Measurements from ENCODE around the gene DIPK1B. TPM values are rescaled to one million over a fixed set of nuclear protein-coding genes. Genes with fewer than 3 reads are reported as not detected.
A peak's percentile ranks its signal among the peaks of the same experiment; 100 is the strongest.

Gene DIPK1B
- total RNA-seq, 2 experiments from 2014 or later: 0.14 TPM; not detected in 1

- intact Hi-C loops (cut with micrococcal nuclease): no loop called here
- TF ChIP-seq, protein P1, sequence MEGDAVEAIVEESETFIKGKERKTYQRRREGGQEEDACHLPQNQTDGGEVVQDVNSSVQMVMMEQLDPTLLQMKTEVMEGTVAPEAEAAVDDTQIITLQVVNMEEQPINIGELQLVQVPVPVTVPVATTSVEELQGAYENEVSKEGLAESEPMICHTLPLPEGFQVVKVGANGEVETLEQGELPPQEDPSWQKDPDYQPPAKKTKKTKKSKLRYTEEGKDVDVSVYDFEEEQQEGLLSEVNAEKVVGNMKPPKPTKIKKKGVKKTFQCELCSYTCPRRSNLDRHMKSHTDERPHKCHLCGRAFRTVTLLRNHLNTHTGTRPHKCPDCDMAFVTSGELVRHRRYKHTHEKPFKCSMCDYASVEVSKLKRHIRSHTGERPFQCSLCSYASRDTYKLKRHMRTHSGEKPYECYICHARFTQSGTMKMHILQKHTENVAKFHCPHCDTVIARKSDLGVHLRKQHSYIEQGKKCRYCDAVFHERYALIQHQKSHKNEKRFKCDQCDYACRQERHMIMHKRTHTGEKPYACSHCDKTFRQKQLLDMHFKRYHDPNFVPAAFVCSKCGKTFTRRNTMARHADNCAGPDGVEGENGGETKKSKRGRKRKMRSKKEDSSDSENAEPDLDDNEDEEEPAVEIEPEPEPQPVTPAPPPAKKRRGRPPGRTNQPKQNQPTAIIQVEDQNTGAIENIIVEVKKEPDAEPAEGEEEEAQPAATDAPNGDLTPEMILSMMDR (IDR thresholded peaks at IDR 0.05): no peak
- H3K4me1 Mint-ChIP-seq (ENCODE audit: low read depth): peaks cover 34% of the 10 kb centered on the region
- ATAC-seq (no peak), DNase-seq (no peak)
- H3K36me3 Mint-ChIP-seq (ENCODE audit: low read depth): no peaks in the 10 kb centered on the region
- POLR2A ChIA-PET: interaction anchor here (0.7 kb wide), 1 partner anchor 248 kb away, joined by 3 read pairs; no protein-coding TSS in a partner anchor
- H3K27me3 Mint-ChIP-seq: no peaks in the 10 kb centered on the region
- H3K27ac Mint-ChIP-seq: no peak overlapping the region
- H3K9me3 Mint-ChIP-seq: no peaks in the 10 kb centered on the region
- CTCF ChIA-PET: no interaction called here
- no peak overlapping the region for H3K4me3 Mint-ChIP-seq
These were observed 21.2 kb downstream of the DIPK1B start for GRCh38 chr9:136733611-136734010.

- peaks cover 31% of the 10 kb centered on the region for H3K4me1 Mint-ChIP-seq (ENCODE audit: low read depth)
- intact Hi-C loops (cut with micrococcal nuclease): no loop called here
These were observed 22.6 kb downstream of the DIPK1B start for GRCh38 chr9:136734837-136735496.

DNA sequence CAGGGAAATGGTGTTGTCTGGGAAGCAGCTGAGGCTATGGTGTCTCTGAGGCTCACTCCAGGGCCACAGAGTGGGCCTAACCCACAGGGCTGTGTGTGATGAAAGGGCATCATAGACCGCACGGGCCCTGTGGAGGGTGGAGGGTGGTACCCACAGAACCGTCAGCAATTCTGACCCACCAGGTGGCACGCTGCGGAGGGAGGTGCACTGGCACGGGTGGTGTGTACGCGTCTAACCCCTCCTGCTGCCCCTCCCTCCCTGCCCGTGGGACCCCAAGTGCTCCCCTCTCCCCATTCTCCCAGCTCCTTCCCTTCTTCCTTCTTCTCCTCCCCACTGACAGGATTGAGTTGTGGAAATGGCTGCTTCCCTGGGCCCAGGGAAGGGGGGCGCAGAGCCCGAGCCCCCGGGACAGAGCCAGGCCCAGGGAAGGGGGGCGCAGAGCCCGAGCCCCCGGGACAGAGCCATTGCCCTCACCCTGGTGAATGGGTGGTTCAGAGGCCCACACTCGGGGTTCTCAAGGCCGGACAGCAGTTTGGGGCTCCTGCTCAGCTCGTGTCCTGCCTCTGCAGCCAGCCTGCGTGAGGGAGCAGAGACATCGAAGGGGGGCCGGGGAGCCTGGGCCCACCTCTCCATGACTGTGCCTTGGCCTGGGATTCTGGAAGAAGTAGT, 23.6 kb downstream of the DIPK1B start:
- DNase-seq (no peak), ATAC-seq (no peak)
- ChIA-PET POLR2A (interaction anchor here (2.7 kb wide), 1 partner anchor 8 kb away, joined by 12 read pairs; no protein-coding TSS in a partner anchor), CTCF (interaction anchor here (0.9 kb wide), 1 partner anchor 64 kb away, joined by 3 read pairs; no protein-coding TSS in a partner anchor)
- Mint-ChIP-seq H3K4me1 (ENCODE audit: low read depth) (peaks cover 32% of the 10 kb centered on the region), H3K9me3 (no peaks in the 10 kb centered on the region), H3K27ac (no peak overlapping the region), H3K4me3 (no peak overlapping the region), H3K27me3 (no peaks in the 10 kb centered on the region), H3K36me3 (ENCODE audit: low read depth) (no peaks in the 10 kb centered on the region)
- TF ChIP-seq, protein P1 (IDR thresholded peaks at IDR 0.05): no peak
- intact Hi-C loops (cut with micrococcal nuclease): no loop called here

More at GRCh38 chr9:136734837-136735496, 22.6 kb downstream of the DIPK1B start:
- ChIA-PET CTCF (interaction anchor here (0.9 kb wide), 1 partner anchor 63 kb away, joined by 3 read pairs; no protein-coding TSS in a partner anchor), POLR2A (interaction anchor here (2.7 kb wide), 1 partner anchor 7 kb away, joined by 12 read pairs; no protein-coding TSS in a partner anchor)
- H3K9me3 Mint-ChIP-seq: no peaks in the 10 kb centered on the region
- H3K36me3 Mint-ChIP-seq (ENCODE audit: low read depth): no peaks in the 10 kb centered on the region
- DNase-seq: peak; percentile 56
- no peaks in the 10 kb centered on the region for H3K27me3 Mint-ChIP-seq
- ATAC-seq: peak; percentile 83
- TF ChIP-seq, protein P1 (IDR thresholded peaks at IDR 0.05): no peak
- no peak overlapping the region for H3K4me3 Mint-ChIP-seq
- no peak overlapping the region for H3K27ac Mint-ChIP-seq

DNA sequence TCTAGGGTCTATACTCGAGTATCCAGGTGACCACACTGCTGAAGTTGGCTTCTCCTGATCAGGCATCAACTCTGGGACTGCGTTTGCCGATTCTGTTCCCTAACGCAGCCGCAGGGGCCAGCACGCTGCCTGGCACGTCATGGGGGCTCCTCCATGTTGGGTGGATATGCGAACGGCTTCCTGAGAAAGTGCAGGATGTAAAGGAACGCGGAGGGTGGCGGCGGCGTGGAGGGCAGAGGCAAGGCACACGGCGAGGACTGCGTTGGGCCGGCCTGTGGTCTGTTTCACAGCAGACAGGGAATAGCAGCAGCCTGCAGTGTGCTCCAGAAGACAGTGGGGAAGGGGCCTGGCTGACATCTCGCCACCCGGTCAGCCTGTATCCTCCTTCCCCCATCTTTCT, 26.6 kb downstream of the DIPK1B start:
- DNase-seq (no peak), ATAC-seq (no peak)
- TF ChIP-seq, protein P1 (IDR thresholded peaks at IDR 0.05): no peak
- ChIA-PET POLR2A (interaction anchor here (1.7 kb wide), 1 partner anchor 11 kb away, joined by 11 read pairs; no protein-coding TSS in a partner anchor), CTCF (interaction anchor here (1.7 kb wide), 1 partner anchor 12 kb away, joined by 7 read pairs; no protein-coding TSS in a partner anchor)
- Mint-ChIP-seq H3K27me3 (no peaks in the 10 kb centered on the region), H3K27ac (no peak overlapping the region), H3K9me3 (no peaks in the 10 kb centered on the region), H3K36me3 (ENCODE audit: low read depth) (no peaks in the 10 kb centered on the region), H3K4me3 (no peak overlapping the region), H3K4me1 (ENCODE audit: low read depth) (peaks cover 30% of the 10 kb centered on the region)
- intact Hi-C loops (cut with micrococcal nuclease): no loop called here

Measured in activated CD8-positive, alpha-beta T cell treated with anti-CD3 and anti-CD28 coated beads for 36 hours (primary cell).